Transverse colon (tissue), 4 donors: ENCODE results near the gene FAM107B. TPM values are rescaled to one million over a fixed set of nuclear protein-coding genes. Genes with fewer than 3 reads are reported as not detected.

ENCODE experiments used
- DNase-seq: peaks from one replicate; pipeline ENCODE4 v3.0.0-alpha.2; 2019
- H3K27ac ChIP-seq, 4 donors: fragments of 200-600 bp; sonication (generic); 2 replicates each; pipeline ENCODE4 v1.5.1; 2016 to 2018; ENCODE audit warnings: inconsistent platforms in 4 of 4
- H3K27me3 ChIP-seq: fragments of 200-600 bp; sonication (generic); 2 replicates; pipeline ENCODE4 v1.5.1; 2017; ENCODE audit warnings: inconsistent platforms
- H3K36me3 ChIP-seq, 4 donors: fragments of 200-600 bp; sonication (generic); 2 replicates each; pipeline ENCODE4 v1.5.1; 2017 to 2019; ENCODE audit warnings: inconsistent platforms in 4 of 4
- H3K4me1 ChIP-seq, 4 donors: fragments of 200-600 bp; sonication (generic); 2 replicates each; pipeline ENCODE4 v1.5.1; 2017 to 2020; ENCODE audit warnings: inconsistent platforms in 4 of 4
- H3K4me3 ChIP-seq, 4 donors: fragments of 200-600 bp; sonication (generic); 1 replicate in 1 of 4; 2 replicates in 3 of 4; pipeline versions ENCODE4 v1.5.1 to v1.6.1; 2017 to 2019; ENCODE audit warnings: inconsistent platforms in 4 of 4
- H3K9me3 ChIP-seq, 2 donors: fragments of 200-600 bp; sonication (generic); 2 replicates each; pipeline ENCODE4 v1.5.1; 2017 to 2019; ENCODE audit warnings: inconsistent platforms in 2 of 2
- EP300 ChIP-seq: sonication (generic); formaldehyde crosslinking; IDR thresholded peaks from one replicate; pipeline ENCODE4 v1.6.1; 2017; ENCODE audit warnings: antibody characterized with exemption, low read depth
- POLR2A ChIP-seq: fragments of 450-650 bp; IDR thresholded peaks from one replicate; pipeline ENCODE4 v1.6.1; 2016; ENCODE audit warnings: antibody characterized with exemption, mild to moderate bottlenecking, moderate library complexity
- POLR2AphosphoS5 ChIP-seq, 3 donors: sonication (generic); formaldehyde crosslinking; IDR thresholded peaks; one replicate each; pipeline ENCODE4 v1.6.1; 2016; ENCODE audit warnings: antibody characterized with exemption in 3 of 3
- WGBS, 2 donors: methylation state at CpG; one replicate each; pipeline ENCODE4 v1.1.5; 2018; ENCODE audit warnings: low coverage in 1 of 2; 5-methylcytosine and 5-hydroxymethylcytosine counted together
- in situ Hi-C, 4 donors: fragments of 200-750 bp; cut with MboI; loops; one replicate each; pipeline versions ENCODE4 v1.15.0 to v1.15.1; 2017; ENCODE audit warnings: low sequenced_read_pairs in 3 of 4, low pct_ligation_motif_present in 1 of 4, low pct_unique_long_range_greater_than_20kb in 1 of 4
- intact Hi-C: fragments of 100-400 bp; cut with DNase I; formaldehyde crosslinking; loops from one replicate; pipeline ENCODE4 v1.15.1; 2023; ENCODE audit warnings: low total_unique reads
- total RNA-seq, 4 donors: library from RNA; depleted of rRNA; stranded (reverse); fragments of >200 nt; gene quantifications; one replicate each; pipeline ENCODE4 v1.1.0, GENCODE V29; 2016
- TF ChIP-seq, protein P1 (sequence below), 5 experiments: fragments of 200-600 bp in 3 of 5; fragments of 450-650 bp in 2 of 5; sonication (generic) in 3 of 5; IDR thresholded peaks; 1 replicate in 2 of 5; 2 replicates in 3 of 5; pipeline ENCODE4 v1.5.1; 2016 to 2017; ENCODE audit warnings: antibody characterized with exemption in 5 of 5, inconsistent platforms in 3 of 5, mild to moderate bottlenecking in 2 of 5, moderate library complexity in 1 of 5

Gene FAM107B
- total RNA-seq, 4 donors from 2014 or later: 23.9 to 71.0 (median 52.8) TPM

DNA sequence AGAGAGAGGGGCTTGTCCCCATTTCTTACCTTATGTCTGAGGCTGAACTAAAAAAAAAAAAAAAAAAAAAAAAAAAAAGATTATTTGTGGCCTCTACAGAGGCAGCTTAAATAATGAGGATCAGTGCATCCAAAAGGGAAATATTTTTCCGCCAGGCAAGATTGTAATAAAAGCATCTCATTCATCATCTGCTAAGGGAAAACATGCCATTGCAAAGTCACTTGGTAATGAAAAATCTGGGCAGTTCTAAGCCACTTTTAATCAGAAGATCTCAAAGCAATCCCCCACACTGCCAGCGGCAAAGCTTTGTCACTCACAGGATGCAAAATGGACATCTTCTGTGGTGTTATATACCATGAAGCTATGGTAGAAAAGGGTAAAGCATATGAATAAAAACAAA is 3.8 kb downstream of the FAM107B start:
- intact Hi-C loops (no loop called here), in situ Hi-C loops (no loop called here)

DNA sequence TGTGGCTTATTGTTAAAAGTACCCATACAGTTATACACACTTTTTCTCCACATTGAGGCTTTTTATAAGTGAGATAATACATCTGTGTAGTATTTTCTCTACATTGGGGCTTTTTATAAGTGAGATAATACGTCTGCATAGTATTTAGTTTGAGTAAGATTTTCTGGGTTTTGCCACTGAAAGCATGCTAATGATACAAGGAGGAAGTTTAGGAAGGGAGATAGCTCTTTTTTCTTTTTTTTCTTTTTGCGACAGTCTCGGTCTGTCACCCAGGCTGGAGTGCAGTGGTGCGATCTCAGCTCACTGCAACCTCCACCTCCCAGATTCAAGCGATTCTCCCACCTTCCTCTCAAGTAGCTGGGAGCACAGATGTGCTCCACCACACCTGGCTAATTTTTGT is 13.3 kb downstream of the FAM107B start:
- H3K36me3 ChIP-seq: no peaks in the 10 kb centered on the region
- H3K4me1 ChIP-seq: no peaks in the 10 kb centered on the region
- intact Hi-C loops: no loop called here
- no peaks in the 10 kb centered on the region for H3K9me3 ChIP-seq
- H3K27me3 ChIP-seq: no peaks in the 10 kb centered on the region
- 71 to 77% methylated on average over 5 of the region's 5 CpGs for WGBS, 2 donors
- in situ Hi-C loops: no loop called here
- TF ChIP-seq, protein P1, sequence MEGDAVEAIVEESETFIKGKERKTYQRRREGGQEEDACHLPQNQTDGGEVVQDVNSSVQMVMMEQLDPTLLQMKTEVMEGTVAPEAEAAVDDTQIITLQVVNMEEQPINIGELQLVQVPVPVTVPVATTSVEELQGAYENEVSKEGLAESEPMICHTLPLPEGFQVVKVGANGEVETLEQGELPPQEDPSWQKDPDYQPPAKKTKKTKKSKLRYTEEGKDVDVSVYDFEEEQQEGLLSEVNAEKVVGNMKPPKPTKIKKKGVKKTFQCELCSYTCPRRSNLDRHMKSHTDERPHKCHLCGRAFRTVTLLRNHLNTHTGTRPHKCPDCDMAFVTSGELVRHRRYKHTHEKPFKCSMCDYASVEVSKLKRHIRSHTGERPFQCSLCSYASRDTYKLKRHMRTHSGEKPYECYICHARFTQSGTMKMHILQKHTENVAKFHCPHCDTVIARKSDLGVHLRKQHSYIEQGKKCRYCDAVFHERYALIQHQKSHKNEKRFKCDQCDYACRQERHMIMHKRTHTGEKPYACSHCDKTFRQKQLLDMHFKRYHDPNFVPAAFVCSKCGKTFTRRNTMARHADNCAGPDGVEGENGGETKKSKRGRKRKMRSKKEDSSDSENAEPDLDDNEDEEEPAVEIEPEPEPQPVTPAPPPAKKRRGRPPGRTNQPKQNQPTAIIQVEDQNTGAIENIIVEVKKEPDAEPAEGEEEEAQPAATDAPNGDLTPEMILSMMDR (IDR thresholded peaks at IDR 0.05): no peak
- TF ChIP-seq POLR2AphosphoS5 (IDR thresholded peaks at IDR 0.05): no peak
- TF ChIP-seq POLR2A: no peak
- no peak for TF ChIP-seq EP300
- DNase-seq: no peak
- no peak overlapping the region for H3K27ac ChIP-seq
- no peak overlapping the region for H3K4me3 ChIP-seq

More for the DNA sequence above, 3.8 kb downstream of the FAM107B start:
- H3K4me3 ChIP-seq: no peak overlapping the region
- TF ChIP-seq POLR2A: no peak
- no peak for TF ChIP-seq EP300
- no peak for TF ChIP-seq POLR2AphosphoS5 (IDR thresholded peaks at IDR 0.05)
- TF ChIP-seq, protein P1 (IDR thresholded peaks at IDR 0.05): no peak
- DNase-seq: no peak
- no peaks in the 10 kb centered on the region for H3K27me3 ChIP-seq
- H3K27ac ChIP-seq: no peak overlapping the region
- H3K9me3 ChIP-seq: no peaks in the 10 kb centered on the region
- 94 to 96% methylated on average over 2 of the region's 2 CpGs for WGBS, 2 donors
- H3K36me3 ChIP-seq: no peaks in the 10 kb centered on the region
- H3K4me1 ChIP-seq: no peaks in the 10 kb centered on the region

DNA sequence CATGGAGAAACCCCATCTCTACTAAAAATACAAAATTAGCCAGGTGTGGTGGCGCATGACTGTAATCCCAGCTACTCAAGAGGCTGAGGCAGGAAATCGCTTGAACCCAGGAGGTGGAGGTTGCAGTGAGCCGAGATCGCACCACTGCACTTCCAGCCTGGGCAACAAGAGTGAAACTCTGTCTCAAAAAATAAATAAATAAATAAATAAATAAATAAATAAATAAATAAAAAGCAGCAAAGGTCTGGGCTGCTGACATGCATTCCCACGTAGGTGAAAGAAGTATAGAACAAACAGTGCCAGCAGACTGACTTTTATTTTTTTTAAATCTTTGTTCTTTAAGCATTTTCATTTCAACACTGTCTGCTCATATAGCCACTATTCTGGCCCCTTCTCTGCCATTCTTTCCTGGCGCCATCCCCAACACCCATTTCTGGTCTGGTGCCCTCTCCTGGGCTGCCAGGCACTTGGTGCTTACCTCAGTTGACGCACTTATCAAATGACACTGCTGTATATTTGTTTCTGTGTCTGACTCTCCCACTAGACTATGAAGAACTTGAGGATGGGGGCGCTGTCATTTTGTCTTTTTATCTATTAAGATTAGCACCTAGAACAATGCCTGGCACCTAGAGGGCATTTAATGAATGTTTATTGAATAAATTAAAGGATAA is 15.6 kb downstream of the FAM107B start:
- Histone ChIP-seq H3K36me3 (no peaks in the 10 kb centered on the region), H3K4me1 (no peaks in the 10 kb centered on the region), H3K27me3 (no peaks in the 10 kb centered on the region), H3K9me3 (no peaks in the 10 kb centered on the region), H3K4me3 (no peak overlapping the region), H3K27ac (no peak overlapping the region)
- peak; percentile 33 for DNase-seq
- 71 to 87% methylated on average over 5 to 8 of the region's 8 CpGs for WGBS, 2 donors
- intact Hi-C loops (no loop called here), in situ Hi-C loops (no loop called here)
- TF ChIP-seq EP300: no peak
- TF ChIP-seq, protein P1 (IDR thresholded peaks at IDR 0.05): peak in 3 of 5 experiments; percentile 1 to 38 (median 34)

DNA sequence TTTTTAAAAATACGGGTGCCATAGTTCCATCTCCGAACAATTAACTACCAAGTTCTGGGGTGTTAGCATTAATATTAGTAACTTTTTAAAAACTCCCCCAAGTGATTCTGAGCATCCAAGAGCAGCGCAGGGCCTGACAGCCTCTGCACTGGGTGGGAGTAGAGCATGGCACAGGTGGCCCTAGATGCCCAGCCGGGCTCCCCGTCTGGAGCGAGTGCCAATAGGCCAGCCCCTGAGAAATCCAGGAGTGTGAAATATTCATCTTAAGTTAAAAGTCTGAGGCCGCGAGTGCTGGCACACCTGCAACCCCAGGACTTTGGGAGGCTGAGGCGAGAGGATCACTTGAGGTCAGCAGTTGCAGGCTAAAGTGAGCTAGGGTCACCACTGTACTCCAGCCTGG is 16.2 kb downstream of the FAM107B start:
- no peak for DNase-seq
- Histone ChIP-seq H3K27me3 (no peaks in the 10 kb centered on the region), H3K4me1 (no peaks in the 10 kb centered on the region), H3K9me3 (no peaks in the 10 kb centered on the region), H3K36me3 (no peaks in the 10 kb centered on the region), H3K4me3 (no peak overlapping the region), H3K27ac (no peak overlapping the region)
- in situ Hi-C loops: no loop called here
- TF ChIP-seq EP300: no peak
- TF ChIP-seq, protein P1 (IDR thresholded peaks at IDR 0.05): no peak
- TF ChIP-seq POLR2AphosphoS5 (IDR thresholded peaks at IDR 0.05): no peak
- TF ChIP-seq POLR2A: no peak
- intact Hi-C loops: no loop called here
- WGBS, 2 donors: 99 to 100% methylated on average over 1 to 9 of the region's 9 CpGs
